T-cell (primary cell): ENCODE measurements around the gene OXCT1. TPM values are rescaled to one million over a fixed set of nuclear protein-coding genes. Genes with fewer than 3 reads are reported as not detected.
"Not testable (repeated sequence)": the region's sequence is repeated elsewhere in the genome, so short reads cannot be mapped to it uniquely, and the experiment has no call there.

Source experiments
- ATAC-seq, 4 experiments: fragments of 200-7000 bp in 3 of 4; fragments of 150-1000 bp in 1 of 4; cut with Tn5 transposase; replicated peaks in 1 of 4; 1 replicate in 3 of 4; 2 replicates in 1 of 4; pipeline ENCODE4 v1.10.0; 2021; ENCODE audit warnings: moderate library complexity in 3 of 4, mild to moderate bottlenecking in 2 of 4, moderate number of reproducible peaks in 1 of 4
- CTCF ChIA-PET, 2 donors: fragments of 300-600 bp; sonication (Branson Sonifier 250); formaldehyde crosslinking; loops; one replicate each; lab custom pipeline; 2022; ENCODE audit warnings: antibody characterized with exemption in 2 of 2; lab: Charles Lee
- POLR2A ChIA-PET, 2 donors: fragments of 300-600 bp; sonication (Branson Sonifier 250); formaldehyde crosslinking; loops; one replicate each; lab custom pipeline; 2022; ENCODE audit warnings: antibody characterized with exemption in 2 of 2; lab: Charles Lee
- DNase-seq, 35 experiments: peaks; one replicate each; pipeline versions ENCODE4 v3.0.0 to v3.0.0-alpha.2; 2013 to 2023
- H3K27ac ChIP-seq: one replicate; pipeline ENCODE4 v1.5.1; 2013; ENCODE audit warnings: low read length
- H3K27me3 ChIP-seq, 2 experiments: replicated peaks in 1 of 2; 1 replicate in 1 of 2; 2 replicates in 1 of 2; pipeline versions ENCODE4 v1.6.1 to v1.7.0; 2013; ENCODE audit warnings: low read length in 1 of 2, mixed read lengths in 1 of 2; ENCODE audit not compliant: control insufficient read depth in 2 of 2, insufficient read depth in 2 of 2; ENCODE audit errors: extremely low read depth in 1 of 2
- H3K36me3 ChIP-seq, 2 donors: 1 replicate in 1 of 2; 2 replicates in 1 of 2; pipeline versions ENCODE4 v1.6.1 to v1.7.0; 2013; ENCODE audit warnings: low read length in 1 of 2; ENCODE audit not compliant: control insufficient read depth in 2 of 2, insufficient read depth in 1 of 2; ENCODE audit errors: extremely low read depth in 1 of 2
- H3K4me1 ChIP-seq, 2 experiments: 1 replicate in 1 of 2; 2 replicates in 1 of 2; pipeline versions ENCODE4 v1.6.1 to v1.7.0; 2013; ENCODE audit warnings: low read length in 2 of 2, mixed read lengths in 1 of 2; ENCODE audit not compliant: insufficient read depth in 2 of 2, control insufficient read depth in 1 of 2; ENCODE audit errors: extremely low read depth in 1 of 2
- H3K4me3 ChIP-seq, 2 donors: 1 replicate in 1 of 2; 2 replicates in 1 of 2; pipeline versions ENCODE4 v1.5.1 to v1.7.0; 2013; ENCODE audit warnings: mild to moderate bottlenecking in 2 of 2, low read length in 1 of 2, moderate library complexity in 1 of 2; ENCODE audit not compliant: control insufficient read depth in 1 of 2; ENCODE audit errors: extremely low read depth in 1 of 2
- H3K9me3 ChIP-seq: 2 replicates; pipeline ENCODE4 v1.7.0; 2013
- H3K27ac Mint-ChIP-seq, 2 donors: one replicate each; pipeline ENCODE4 v1.8.0; 2020 to 2021; ENCODE audit warnings: mild to moderate bottlenecking in 2 of 2, mixed read lengths in 2 of 2
- H3K27me3 Mint-ChIP-seq, 2 donors: one replicate each; pipeline ENCODE4 v1.8.0; 2021 to 2022; ENCODE audit warnings: mixed read lengths in 2 of 2
- H3K36me3 Mint-ChIP-seq: one replicate; pipeline ENCODE4 v1.8.0; 2021; ENCODE audit warnings: mixed read lengths
- H3K4me1 Mint-ChIP-seq, 3 donors: one replicate each; pipeline ENCODE4 v1.8.0; 2020 to 2022; ENCODE audit warnings: mixed read lengths in 3 of 3, mild to moderate bottlenecking in 1 of 3
- H3K4me3 Mint-ChIP-seq, 3 donors: one replicate each; pipeline ENCODE4 v1.8.0; 2020 to 2022; ENCODE audit warnings: mild to moderate bottlenecking in 3 of 3, mixed read lengths in 3 of 3, moderate library complexity in 3 of 3
- H3K9me3 Mint-ChIP-seq, 3 donors: one replicate each; pipeline ENCODE4 v1.8.0; 2020 to 2022; ENCODE audit warnings: mixed read lengths in 3 of 3
- WGBS: methylation state at CpG from one replicate; pipeline ENCODE4 v1.1.5; 2013; ENCODE audit warnings: missing lambda C conversion rate; ENCODE audit not compliant: insufficient coverage; 5-methylcytosine and 5-hydroxymethylcytosine counted together
- total RNA-seq, 35 experiments: library from RNA in 6 of 35; stranded (reverse) in 6 of 35; fragments of 120-200 nt in 1 of 35; gene quantifications; one replicate each; pipeline versions ENCODE4 v1.2.1 to v1.2.4 and lab custom pipeline; 2013 to 2026

OXCT1 gene
- total RNA-seq, 5 donors from 2014 or later (not counting 1 experiment from before 2014, with no cell fraction given): 24.7 to 26.5 (median 26.0) TPM

DNA sequence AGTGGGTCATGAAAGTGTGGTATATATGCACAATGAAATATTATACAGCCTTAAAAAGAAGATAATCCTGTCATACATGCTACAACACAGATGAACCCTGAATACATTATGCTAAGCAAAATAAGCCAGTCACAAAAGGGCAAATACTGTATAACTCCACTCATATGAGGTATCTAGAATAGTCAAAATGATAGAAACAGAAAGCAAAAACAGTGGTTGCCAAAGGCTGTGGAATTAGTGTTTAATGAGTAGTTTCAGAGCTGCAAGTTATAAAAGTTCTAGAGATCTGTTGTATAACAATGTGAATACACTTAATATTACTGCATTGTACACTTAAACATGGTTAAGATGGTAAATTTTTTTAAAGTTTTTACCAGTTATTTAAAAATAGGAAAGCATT lies 135.0 kb downstream of the OXCT1 start:
- Mint-ChIP-seq H3K27me3 (no peaks in the 10 kb centered on the region), H3K9me3 (peaks cover 0 to 7% (median 2%) of the 10 kb centered on the region in 3 donors), H3K4me1 (no peaks in the 10 kb centered on the region), H3K27ac (no peak overlapping the region), H3K4me3 (no peak overlapping the region), H3K36me3 (peaks cover 76% of the 10 kb centered on the region)
- H3K27ac ChIP-seq: no peak overlapping the region
- no peak for DNase-seq
- peaks cover 0 to 33% of the 10 kb centered on the region in 2 donors for H3K36me3 ChIP-seq
- H3K4me1 ChIP-seq: no peaks in the 10 kb centered on the region
- no peak overlapping the region for H3K4me3 ChIP-seq
- no peaks in the 10 kb centered on the region for H3K9me3 ChIP-seq
- H3K27me3 ChIP-seq: no peaks in the 10 kb centered on the region
- no peak for ATAC-seq
- ChIA-PET POLR2A (no interaction called here), CTCF (no interaction called here)

DNA sequence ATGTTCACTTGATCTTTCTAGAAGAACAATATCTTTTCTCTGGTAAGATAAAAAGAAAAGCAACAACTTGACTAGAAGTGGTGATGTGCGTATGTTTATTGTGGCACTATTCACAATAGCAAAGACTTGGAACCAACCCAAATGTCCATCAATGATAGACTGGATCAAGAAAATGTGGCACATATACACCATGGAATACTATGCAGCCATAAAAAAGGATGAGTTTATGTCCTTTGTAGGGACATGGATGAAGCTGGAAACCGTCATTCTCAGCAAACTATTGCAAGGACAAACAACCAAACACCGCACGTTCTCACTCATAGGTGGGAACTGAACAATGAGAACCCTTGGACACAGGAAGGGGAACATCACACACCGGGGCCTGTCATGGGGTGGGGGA lies 140.8 kb downstream of the OXCT1 start:
- not testable (repeated sequence) for H3K27me3 ChIP-seq, H3K9me3 ChIP-seq, H3K9me3 Mint-ChIP-seq, H3K27me3 Mint-ChIP-seq, H3K27ac ChIP-seq, H3K4me1 Mint-ChIP-seq, H3K36me3 ChIP-seq, DNase-seq, ATAC-seq, H3K4me3 ChIP-seq, H3K4me1 ChIP-seq, H3K4me3 Mint-ChIP-seq, H3K27ac Mint-ChIP-seq
- no CpG with 5 or more reads among the region's 5 CpGs for WGBS
- peaks cover 54% of the 10 kb centered on the region for H3K36me3 Mint-ChIP-seq
- ChIA-PET POLR2A (interaction anchor here in 1 of 2 donors (0.5 kb wide), 1 partner anchor 1663 kb away, joined by 3 read pairs; no protein-coding TSS in a partner anchor), CTCF (interaction anchor here in 1 of 2 donors (0.7 kb wide), 1 partner anchor 29 kb away, joined by 7 read pairs; no protein-coding TSS in a partner anchor)

DNA sequence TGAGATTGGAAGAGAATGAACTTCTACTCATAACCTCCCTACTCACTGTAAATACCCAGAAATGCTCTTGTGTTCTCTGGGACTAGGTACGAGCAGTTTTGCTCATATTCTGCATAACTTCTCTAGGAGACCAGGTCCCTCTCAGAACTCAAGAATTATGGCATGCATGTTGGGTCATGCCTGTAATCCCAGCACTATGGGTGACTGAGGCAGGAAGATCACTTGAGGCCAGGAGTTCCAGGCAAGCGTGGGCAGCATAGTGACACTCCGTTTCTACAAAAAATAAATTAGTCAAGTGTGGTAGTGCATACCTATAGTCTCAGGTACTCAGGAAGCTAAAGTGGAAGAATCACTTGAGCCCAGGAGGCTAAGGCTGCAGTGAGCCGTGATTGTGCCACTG lies 141.9 kb downstream of the OXCT1 start:
- Mint-ChIP-seq H3K9me3 (peaks cover 0 to 7% (median 2%) of the 10 kb centered on the region in 3 donors), H3K36me3 (peaks cover 48% of the 10 kb centered on the region), H3K27me3 (no peaks in the 10 kb centered on the region), H3K27ac (no peak overlapping the region), H3K4me1 (no peaks in the 10 kb centered on the region), H3K4me3 (no peak overlapping the region)
- ATAC-seq: no peak
- H3K4me3 ChIP-seq: no peak overlapping the region
- H3K9me3 ChIP-seq: no peaks in the 10 kb centered on the region
- H3K27me3 ChIP-seq: no peaks in the 10 kb centered on the region
- POLR2A ChIA-PET: no interaction called here
- H3K4me1 ChIP-seq: no peaks in the 10 kb centered on the region
- no peak for DNase-seq
- no peak overlapping the region for H3K27ac ChIP-seq
- CTCF ChIA-PET: no interaction called here
- 100% methylated on average over 1 of the region's 4 CpGs for WGBS
- H3K36me3 ChIP-seq: peaks cover 0 to 7% of the 10 kb centered on the region in 2 donors

DNA sequence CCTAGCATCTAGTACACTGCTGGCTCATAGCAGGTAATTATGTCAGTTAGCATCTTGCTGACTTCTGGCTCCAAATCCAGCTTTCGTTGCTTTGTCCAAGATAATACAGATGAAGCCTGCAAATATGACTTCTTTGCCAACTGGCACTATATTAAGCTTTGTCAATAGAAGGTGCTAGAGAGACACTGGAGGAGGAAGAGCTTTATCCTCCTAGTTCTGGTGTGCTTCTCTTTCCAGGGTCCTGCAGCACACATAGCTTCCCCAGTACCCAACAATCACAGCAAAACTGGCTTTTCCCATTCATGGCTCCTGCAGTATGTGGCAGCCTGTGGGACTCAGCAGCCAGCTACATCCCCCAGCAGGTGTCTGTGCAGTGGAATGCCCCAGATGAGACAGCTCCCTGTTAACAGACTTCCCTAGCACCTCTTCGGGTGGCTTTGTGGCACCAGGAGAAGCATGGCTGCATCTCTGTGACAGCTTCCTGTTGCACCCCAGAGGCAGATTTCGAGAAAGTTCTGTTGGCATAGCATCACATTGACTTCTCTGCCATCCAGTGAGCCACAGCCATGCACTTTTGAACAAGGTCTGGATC lies 147.8 kb downstream of the OXCT1 start:
- CTCF ChIA-PET: interaction anchor here in 1 of 2 donors (0.7 kb wide), 1 partner anchor 984 kb away, joined by 3 read pairs; no protein-coding TSS in a partner anchor
- ATAC-seq: no peak
- no peaks in the 10 kb centered on the region for H3K4me1 Mint-ChIP-seq

DNA sequence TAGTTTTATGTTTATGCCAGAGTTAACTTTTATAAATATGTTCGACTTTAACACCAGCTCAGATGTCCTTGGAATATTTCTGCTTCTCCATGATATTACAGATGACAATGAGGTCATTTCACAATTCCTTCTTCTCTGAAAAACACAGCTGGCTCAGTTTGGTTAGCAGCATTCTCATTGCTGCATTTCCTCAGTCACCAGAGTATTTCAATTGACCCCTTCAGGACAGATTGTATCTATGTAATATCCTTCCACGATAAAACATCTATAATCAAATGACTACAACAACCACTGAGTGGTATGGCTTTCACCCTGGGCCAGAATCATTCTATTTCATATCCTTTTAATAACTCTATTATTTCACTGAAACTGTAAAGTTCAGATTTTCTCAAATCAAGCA lies 148.7 kb downstream of the OXCT1 start:
- H3K4me3 ChIP-seq: no peak overlapping the region
- H3K9me3 Mint-ChIP-seq: peaks cover 7% of the 10 kb centered on the region in 3 donors
- no peaks in the 10 kb centered on the region for H3K27me3 ChIP-seq
- no peaks in the 10 kb centered on the region for H3K4me1 Mint-ChIP-seq
- H3K36me3 Mint-ChIP-seq: no peaks in the 10 kb centered on the region
- H3K4me1 ChIP-seq: no peaks in the 10 kb centered on the region
- H3K4me3 Mint-ChIP-seq: no peak overlapping the region
- H3K36me3 ChIP-seq: no peaks in the 10 kb centered on the region
- DNase-seq: no peak
- H3K9me3 ChIP-seq: peaks cover 3% of the 10 kb centered on the region
- H3K27ac Mint-ChIP-seq: no peak overlapping the region
- ChIA-PET POLR2A (no interaction called here), CTCF (interaction anchor here in 1 of 2 donors (0.7 kb wide), 1 partner anchor 984 kb away, joined by 3 read pairs; no protein-coding TSS in a partner anchor)
- no peak overlapping the region for H3K27ac ChIP-seq
- peaks cover 0 to 4% of the 10 kb centered on the region in 2 donors for H3K27me3 Mint-ChIP-seq
- no CpG with 5 or more reads among the region's 2 CpGs for WGBS
- ATAC-seq: no peak

More for the DNA sequence above, 147.8 kb downstream of the OXCT1 start:
- Histone ChIP-seq H3K27me3 (no peaks in the 10 kb centered on the region), H3K36me3 (no peaks in the 10 kb centered on the region), H3K27ac (no peak overlapping the region), H3K4me3 (no peak overlapping the region), H3K4me1 (no peaks in the 10 kb centered on the region), H3K9me3 (no peaks in the 10 kb centered on the region)
- POLR2A ChIA-PET: no interaction called here
- no peak for DNase-seq
- Mint-ChIP-seq H3K27me3 (peaks cover 0 to 4% of the 10 kb centered on the region in 2 donors), H3K4me3 (no peak overlapping the region), H3K36me3 (peaks cover under 1% of the 10 kb centered on the region), H3K27ac (no peak overlapping the region), H3K9me3 (peaks cover 0 to 1% (median 0%) of the 10 kb centered on the region in 3 donors)
- 79% methylated on average over 2 of the region's 3 CpGs for WGBS

DNA sequence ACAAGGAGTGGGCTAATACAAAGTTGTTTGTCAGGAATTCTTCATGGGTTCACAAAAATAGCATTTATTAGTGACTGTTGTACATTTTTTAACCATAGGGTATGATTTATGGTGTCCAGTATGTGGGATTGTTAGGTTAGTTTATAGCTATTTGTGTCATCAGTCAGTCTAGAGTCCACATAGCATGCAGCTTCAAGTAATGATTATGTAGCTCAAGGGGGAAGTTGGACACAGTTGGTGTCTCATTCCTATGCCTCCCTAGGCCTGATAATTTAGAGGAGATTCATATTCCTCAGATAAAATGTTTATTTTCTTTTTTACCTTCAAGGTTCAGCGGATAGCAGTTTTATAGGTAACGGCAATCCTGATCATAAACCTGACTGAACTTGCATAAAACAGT lies 153.8 kb downstream of the OXCT1 start:
- H3K36me3 ChIP-seq: no peaks in the 10 kb centered on the region
- peaks cover 4% of the 10 kb centered on the region for H3K9me3 ChIP-seq
- no peaks in the 10 kb centered on the region for H3K4me1 Mint-ChIP-seq
- ChIA-PET POLR2A (no interaction called here), CTCF (interaction anchor here in 1 of 2 donors (0.5 kb wide), 1 partner anchor 1487 kb away, joined by 5 read pairs; no protein-coding TSS in a partner anchor)
- no peak overlapping the region for H3K27ac ChIP-seq
- no peaks in the 10 kb centered on the region for H3K36me3 Mint-ChIP-seq
- peaks cover 0 to 4% of the 10 kb centered on the region in 2 donors for H3K27me3 Mint-ChIP-seq
- H3K9me3 Mint-ChIP-seq: peaks cover 13 to 30% (median 25%) of the 10 kb centered on the region in 3 donors
- DNase-seq (no peak), ATAC-seq (no peak)
- no peak overlapping the region for H3K4me3 Mint-ChIP-seq
- H3K4me1 ChIP-seq: no peaks in the 10 kb centered on the region
- no peak overlapping the region for H3K27ac Mint-ChIP-seq
- H3K4me3 ChIP-seq: no peak overlapping the region
- H3K27me3 ChIP-seq: no peaks in the 10 kb centered on the region
- no CpG with 5 or more reads among the region's 2 CpGs for WGBS
